SU-DHL-6 (cell line): ENCODE data around the gene SYNC.

Experiments
- H2AFZ ChIP-seq: fragments of 200-600 bp; sonication (generic); 2 replicates; pipeline ENCODE4 v1.6.1; 2014; ENCODE audit warnings: low read depth, mild to moderate bottlenecking, moderate library complexity, mixed read lengths, antibody characterized with exemption, low read length; ENCODE audit not compliant: severe bottlenecking
- H3F3A ChIP-seq: fragments of 200-600 bp; shearing (Covaris generic); 2 replicates; pipeline ENCODE4 v1.6.0; 2016; ENCODE audit warnings: antibody characterized with exemption, mild to moderate bottlenecking; ENCODE audit not compliant: insufficient read depth
- H3K27ac ChIP-seq: fragments of 200-600 bp; sonication (generic); 2 replicates; pipeline ENCODE4 v1.5.1; 2016; ENCODE audit warnings: low read depth, mild to moderate bottlenecking, low read length, moderate library complexity, mixed read lengths
- H3K27me3 ChIP-seq: fragments of 200-600 bp; sonication (generic), shearing (Covaris generic); 2 replicates; pipeline ENCODE4 v1.6.0; 2014; ENCODE audit warnings: mild to moderate bottlenecking, low read length
- H3K36me3 ChIP-seq: fragments of 200-600 bp; sonication (generic); 2 replicates; pipeline ENCODE4 v1.6.1; 2014; ENCODE audit warnings: mild to moderate bottlenecking, low read length, mixed read lengths
- H3K4me2 ChIP-seq: fragments of 300-600, 200-600 bp; shearing (Covaris generic), sonication (generic); 2 replicates; pipeline ENCODE4 v1.6.0; 2014; ENCODE audit warnings: low read length, low read depth, mild to moderate bottlenecking; ENCODE audit not compliant: poor library complexity, severe bottlenecking
- H3K4me3 ChIP-seq: fragments of 200-600 bp; sonication (generic); 2 replicates; pipeline ENCODE4 v1.5.1; 2014; ENCODE audit warnings: antibody characterized with exemption, low read length, mild to moderate bottlenecking, mixed read lengths; ENCODE audit not compliant: insufficient read depth, poor library complexity, severe bottlenecking
- H3K79me2 ChIP-seq: fragments of 200-600 bp; sonication (generic); 2 replicates; pipeline ENCODE4 v1.6.1; 2014; ENCODE audit warnings: mild to moderate bottlenecking, low read length, moderate library complexity; ENCODE audit not compliant: insufficient read depth
- H3K9ac ChIP-seq: fragments of 200-600 bp; sonication (generic); 2 replicates; pipeline ENCODE4 v1.7.0; 2014; ENCODE audit warnings: mild to moderate bottlenecking, low read length
- H3K9me2 ChIP-seq: fragments of 200-600 bp; sonication (generic); replicated peaks from 2 replicates; pipeline ENCODE4 v1.6.1; 2014; ENCODE audit warnings: low read length; ENCODE audit not compliant: insufficient read depth
- H3K9me3 ChIP-seq: fragments of 200-600 bp; sonication (generic); 2 replicates; pipeline ENCODE4 v1.6.1; 2014; ENCODE audit warnings: low read length, mixed read lengths; ENCODE audit not compliant: insufficient read depth
- H4K20me1 ChIP-seq: fragments of 200-600 bp; sonication (generic); 2 replicates; pipeline ENCODE4 v1.6.1; 2014; ENCODE audit warnings: low read depth, mild to moderate bottlenecking, antibody characterized with exemption, low read length, moderate library complexity, mixed read lengths
- EZH2phosphoT487 ChIP-seq: fragments of 200-600 bp; sonication (generic), shearing (Covaris generic); conservative IDR thresholded peaks from 2 replicates; pipeline ENCODE4 v1.6.1; 2018; ENCODE audit warnings: mild to moderate bottlenecking, antibody characterized with exemption, low read length, moderate library complexity, mixed read lengths
- TF ChIP-seq, protein P1 (sequence below): fragments of 200-600 bp; sonication (generic); IDR thresholded peaks from one replicate; pipeline ENCODE4 v1.5.1; 2017; ENCODE audit warnings: antibody characterized with exemption, mild to moderate bottlenecking, low read length, moderate library complexity; ENCODE audit not compliant: insufficient read depth, poor library complexity, severe bottlenecking

The SYNC gene

GRCh38 chr1:32666901-32667566 is 35.5 kb downstream of the SYNC start:
- no peaks in the 10 kb centered on the region for H3K27me3 ChIP-seq
- no peak overlapping the region for H3K27ac ChIP-seq
- H3F3A ChIP-seq = 0 out of 2 replicates have a peak, but pooled peaks cover 3% of the 10 kb centered on the region
- H3K9me2 ChIP-seq = no peaks in the 10 kb centered on the region
- no peak overlapping the region for H3K4me3 ChIP-seq
- H3K4me2 ChIP-seq = no peak overlapping the region
- H2AFZ ChIP-seq = no peak overlapping the region
- no peak for TF ChIP-seq EZH2phosphoT487
- TF ChIP-seq, protein P1, sequence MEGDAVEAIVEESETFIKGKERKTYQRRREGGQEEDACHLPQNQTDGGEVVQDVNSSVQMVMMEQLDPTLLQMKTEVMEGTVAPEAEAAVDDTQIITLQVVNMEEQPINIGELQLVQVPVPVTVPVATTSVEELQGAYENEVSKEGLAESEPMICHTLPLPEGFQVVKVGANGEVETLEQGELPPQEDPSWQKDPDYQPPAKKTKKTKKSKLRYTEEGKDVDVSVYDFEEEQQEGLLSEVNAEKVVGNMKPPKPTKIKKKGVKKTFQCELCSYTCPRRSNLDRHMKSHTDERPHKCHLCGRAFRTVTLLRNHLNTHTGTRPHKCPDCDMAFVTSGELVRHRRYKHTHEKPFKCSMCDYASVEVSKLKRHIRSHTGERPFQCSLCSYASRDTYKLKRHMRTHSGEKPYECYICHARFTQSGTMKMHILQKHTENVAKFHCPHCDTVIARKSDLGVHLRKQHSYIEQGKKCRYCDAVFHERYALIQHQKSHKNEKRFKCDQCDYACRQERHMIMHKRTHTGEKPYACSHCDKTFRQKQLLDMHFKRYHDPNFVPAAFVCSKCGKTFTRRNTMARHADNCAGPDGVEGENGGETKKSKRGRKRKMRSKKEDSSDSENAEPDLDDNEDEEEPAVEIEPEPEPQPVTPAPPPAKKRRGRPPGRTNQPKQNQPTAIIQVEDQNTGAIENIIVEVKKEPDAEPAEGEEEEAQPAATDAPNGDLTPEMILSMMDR = no peak
- H3K36me3 ChIP-seq = peaks cover 50% of the 10 kb centered on the region
- no peak overlapping the region for H3K9ac ChIP-seq
- no peaks in the 10 kb centered on the region for H3K9me3 ChIP-seq
- H4K20me1 ChIP-seq = peaks cover 34% of the 10 kb centered on the region
- peaks cover 39% of the 10 kb centered on the region for H3K79me2 ChIP-seq

- Histone ChIP-seq H3K36me3 (peaks cover 49% of the 10 kb centered on the region), H2AFZ (no peak overlapping the region), H3K27me3 (no peaks in the 10 kb centered on the region), H4K20me1 (peaks cover 33% of the 10 kb centered on the region), H3K27ac (no peak overlapping the region), H3K4me2 (no peak overlapping the region), H3K9me3 (no peaks in the 10 kb centered on the region), H3F3A (0 out of 2 replicates have a peak, but pooled peaks cover 3% of the 10 kb centered on the region), H3K79me2 (peaks cover 50% of the 10 kb centered on the region), H3K9ac (no peak overlapping the region), H3K4me3 (no peak overlapping the region), H3K9me2 (no peaks in the 10 kb centered on the region)
- no peak for TF ChIP-seq EZH2phosphoT487
- TF ChIP-seq, protein P1 = no peak
Measured at GRCh38 chr1:32665915-32666314, 36.7 kb downstream of the SYNC start.

DNA sequence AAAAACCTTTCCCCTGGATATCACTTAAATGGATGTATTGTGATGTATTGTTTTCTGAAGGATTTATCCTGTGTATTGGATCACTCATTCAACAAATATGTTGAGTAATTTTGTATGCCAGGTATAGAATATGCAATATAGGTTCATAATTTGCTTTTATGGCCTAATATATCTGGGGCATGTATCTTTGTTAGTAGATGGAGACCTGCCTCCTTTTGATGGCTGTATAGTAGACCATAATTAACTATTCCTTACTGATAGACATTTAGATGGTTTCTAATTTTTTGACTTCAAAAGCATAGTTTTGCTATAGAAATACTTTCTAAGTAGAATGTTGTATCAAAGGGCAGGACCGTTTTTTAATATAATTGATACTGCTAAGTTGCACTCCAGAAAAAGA is 43.0 kb downstream of the SYNC start:
- no peaks in the 10 kb centered on the region for H3K9me2 ChIP-seq
- H3K27ac ChIP-seq = no peak overlapping the region
- peaks cover 86% of the 10 kb centered on the region for H3K79me2 ChIP-seq
- peaks cover 1% of the 10 kb centered on the region; the same call in 1 of the 2 replicates for H4K20me1 ChIP-seq
- H3K9ac ChIP-seq = no peak overlapping the region
- H2AFZ ChIP-seq = no peak overlapping the region
- no peaks in the 10 kb centered on the region for H3K9me3 ChIP-seq
- no peaks in the 10 kb centered on the region for H3K27me3 ChIP-seq
- peaks cover 3% of the 10 kb centered on the region for H3F3A ChIP-seq
- no peak overlapping the region for H3K4me2 ChIP-seq
- peaks cover 42% of the 10 kb centered on the region for H3K36me3 ChIP-seq
- TF ChIP-seq, protein P1 = no peak
- TF ChIP-seq EZH2phosphoT487 = no peak
- no peak overlapping the region for H3K4me3 ChIP-seq
